Liver (tissue), 3 donors: Measurements from ENCODE around the gene GPAT2.
"Not testable (repeated sequence)": the region's sequence is repeated elsewhere in the genome, so short reads cannot be mapped to it uniquely, and the experiment has no call there.

Experiments
- GABPA ChIP-seq, 2 donors: IDR thresholded peaks in 1 of 2; conservative IDR thresholded peaks in 1 of 2; 2 replicates each; pipeline ENCODE4 v1.6.1; 2016; ENCODE audit warnings: antibody characterized with exemption in 2 of 2, mild to moderate bottlenecking in 1 of 2, moderate library complexity in 1 of 2
- SP1 ChIP-seq: IDR thresholded peaks from 2 replicates; pipeline ENCODE4 v1.6.1; 2018; ENCODE audit warnings: antibody characterized with exemption, mild to moderate bottlenecking
- TAF1 ChIP-seq: conservative IDR thresholded peaks from 2 replicates; pipeline ENCODE4 v1.6.1; 2016; ENCODE audit warnings: antibody characterized with exemption, mild to moderate bottlenecking
- TF ChIP-seq, protein P1 (sequence below): fragments of 150-350 bp; IDR thresholded peaks from 2 replicates; pipeline ENCODE4 v1.5.1; 2017; ENCODE audit warnings: improper control_type of control experiment, low read depth, low read length; ENCODE audit not compliant: missing input control
- TF ChIP-seq, protein P2 (sequence below): IDR thresholded peaks from 2 replicates; pipeline ENCODE4 v1.6.1; 2016; ENCODE audit warnings: antibody characterized with exemption
- TF ChIP-seq, protein P3 (sequence below): IDR thresholded peaks from 2 replicates; pipeline ENCODE4 v1.6.1; 2016; ENCODE audit warnings: antibody characterized with exemption, mild to moderate bottlenecking
- TF ChIP-seq, protein P4 (sequence below): IDR thresholded peaks from 2 replicates; pipeline ENCODE4 v1.6.1; 2016; ENCODE audit warnings: antibody characterized with exemption
- donor health status: healthy.
- donor health status: healthy.

DNA sequence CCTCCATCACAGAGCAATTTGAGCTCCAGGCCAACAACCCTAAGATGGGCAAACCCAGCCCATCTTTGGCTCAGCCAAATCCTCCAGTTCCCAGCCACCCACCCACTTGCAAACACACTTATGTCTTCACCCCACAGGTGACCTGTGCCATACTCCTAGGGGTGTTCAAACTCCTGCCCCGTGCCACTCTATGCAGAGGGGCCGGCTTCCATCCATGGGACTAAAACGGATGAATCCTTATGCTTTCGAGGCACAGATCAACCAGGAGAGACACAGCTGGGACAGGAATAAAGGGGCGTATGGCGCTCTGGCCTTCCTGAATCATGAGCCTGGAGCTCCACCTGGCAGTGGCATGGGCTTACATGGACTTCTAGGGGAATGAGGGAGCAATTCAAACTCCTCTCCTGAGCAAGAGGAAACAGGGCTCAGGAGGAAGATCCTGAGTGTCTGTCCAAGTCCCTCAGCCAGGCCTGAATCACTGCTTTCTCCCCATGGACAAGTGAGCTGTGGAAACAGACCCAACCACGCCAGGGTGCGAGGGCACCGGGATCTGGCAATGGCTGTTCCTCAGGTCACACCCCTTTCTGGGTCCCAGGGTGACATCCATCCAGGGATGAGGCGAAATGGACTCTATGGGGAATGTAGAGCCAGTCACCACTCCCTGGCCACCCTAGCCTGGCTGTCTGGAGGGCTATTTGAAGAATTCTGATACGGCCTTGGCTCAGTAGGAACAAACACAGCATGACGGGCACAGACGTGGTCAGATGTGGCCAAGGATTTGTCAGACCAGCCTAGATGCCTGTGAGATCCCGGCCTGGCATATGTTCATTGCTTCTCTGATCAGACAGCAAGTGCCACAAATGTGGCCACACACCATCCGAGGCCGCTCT, 36.6 kb upstream of the GPAT2 start:
- TF ChIP-seq, protein P1, sequence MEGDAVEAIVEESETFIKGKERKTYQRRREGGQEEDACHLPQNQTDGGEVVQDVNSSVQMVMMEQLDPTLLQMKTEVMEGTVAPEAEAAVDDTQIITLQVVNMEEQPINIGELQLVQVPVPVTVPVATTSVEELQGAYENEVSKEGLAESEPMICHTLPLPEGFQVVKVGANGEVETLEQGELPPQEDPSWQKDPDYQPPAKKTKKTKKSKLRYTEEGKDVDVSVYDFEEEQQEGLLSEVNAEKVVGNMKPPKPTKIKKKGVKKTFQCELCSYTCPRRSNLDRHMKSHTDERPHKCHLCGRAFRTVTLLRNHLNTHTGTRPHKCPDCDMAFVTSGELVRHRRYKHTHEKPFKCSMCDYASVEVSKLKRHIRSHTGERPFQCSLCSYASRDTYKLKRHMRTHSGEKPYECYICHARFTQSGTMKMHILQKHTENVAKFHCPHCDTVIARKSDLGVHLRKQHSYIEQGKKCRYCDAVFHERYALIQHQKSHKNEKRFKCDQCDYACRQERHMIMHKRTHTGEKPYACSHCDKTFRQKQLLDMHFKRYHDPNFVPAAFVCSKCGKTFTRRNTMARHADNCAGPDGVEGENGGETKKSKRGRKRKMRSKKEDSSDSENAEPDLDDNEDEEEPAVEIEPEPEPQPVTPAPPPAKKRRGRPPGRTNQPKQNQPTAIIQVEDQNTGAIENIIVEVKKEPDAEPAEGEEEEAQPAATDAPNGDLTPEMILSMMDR = not testable (repeated sequence)
- not testable (repeated sequence) for TF ChIP-seq GABPA (IDR thresholded peaks at IDR 0.05 in 1 of 2, conservative IDR thresholded peaks at IDR 0.05 in 1 of 2); TAF1; SP1
- TF ChIP-seq, protein P2, sequence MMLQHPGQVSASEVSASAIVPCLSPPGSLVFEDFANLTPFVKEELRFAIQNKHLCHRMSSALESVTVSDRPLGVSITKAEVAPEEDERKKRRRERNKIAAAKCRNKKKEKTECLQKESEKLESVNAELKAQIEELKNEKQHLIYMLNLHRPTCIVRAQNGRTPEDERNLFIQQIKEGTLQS = not testable (repeated sequence)
- TF ChIP-seq, protein P3, sequence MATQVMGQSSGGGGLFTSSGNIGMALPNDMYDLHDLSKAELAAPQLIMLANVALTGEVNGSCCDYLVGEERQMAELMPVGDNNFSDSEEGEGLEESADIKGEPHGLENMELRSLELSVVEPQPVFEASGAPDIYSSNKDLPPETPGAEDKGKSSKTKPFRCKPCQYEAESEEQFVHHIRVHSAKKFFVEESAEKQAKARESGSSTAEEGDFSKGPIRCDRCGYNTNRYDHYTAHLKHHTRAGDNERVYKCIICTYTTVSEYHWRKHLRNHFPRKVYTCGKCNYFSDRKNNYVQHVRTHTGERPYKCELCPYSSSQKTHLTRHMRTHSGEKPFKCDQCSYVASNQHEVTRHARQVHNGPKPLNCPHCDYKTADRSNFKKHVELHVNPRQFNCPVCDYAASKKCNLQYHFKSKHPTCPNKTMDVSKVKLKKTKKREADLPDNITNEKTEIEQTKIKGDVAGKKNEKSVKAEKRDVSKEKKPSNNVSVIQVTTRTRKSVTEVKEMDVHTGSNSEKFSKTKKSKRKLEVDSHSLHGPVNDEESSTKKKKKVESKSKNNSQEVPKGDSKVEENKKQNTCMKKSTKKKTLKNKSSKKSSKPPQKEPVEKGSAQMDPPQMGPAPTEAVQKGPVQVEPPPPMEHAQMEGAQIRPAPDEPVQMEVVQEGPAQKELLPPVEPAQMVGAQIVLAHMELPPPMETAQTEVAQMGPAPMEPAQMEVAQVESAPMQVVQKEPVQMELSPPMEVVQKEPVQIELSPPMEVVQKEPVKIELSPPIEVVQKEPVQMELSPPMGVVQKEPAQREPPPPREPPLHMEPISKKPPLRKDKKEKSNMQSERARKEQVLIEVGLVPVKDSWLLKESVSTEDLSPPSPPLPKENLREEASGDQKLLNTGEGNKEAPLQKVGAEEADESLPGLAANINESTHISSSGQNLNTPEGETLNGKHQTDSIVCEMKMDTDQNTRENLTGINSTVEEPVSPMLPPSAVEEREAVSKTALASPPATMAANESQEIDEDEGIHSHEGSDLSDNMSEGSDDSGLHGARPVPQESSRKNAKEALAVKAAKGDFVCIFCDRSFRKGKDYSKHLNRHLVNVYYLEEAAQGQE = not testable (repeated sequence)
- TF ChIP-seq, protein P4, sequence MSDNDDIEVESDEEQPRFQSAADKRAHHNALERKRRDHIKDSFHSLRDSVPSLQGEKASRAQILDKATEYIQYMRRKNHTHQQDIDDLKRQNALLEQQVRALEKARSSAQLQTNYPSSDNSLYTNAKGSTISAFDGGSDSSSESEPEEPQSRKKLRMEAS = not testable (repeated sequence)
